NB4 (cell line): ENCODE data around the gene TMX2.

Experiments used
- CTCF ChIP-seq: IDR thresholded peaks from one replicate; pipeline ENCODE4 v1.5.1; 2012; ENCODE audit warnings: low read depth, low read length
- POLR2A ChIP-seq: IDR thresholded peaks from 2 replicates; pipeline ENCODE4 v1.6.1; 2011; ENCODE audit warnings: mild to moderate bottlenecking; ENCODE audit not compliant: insufficient read length; ENCODE audit errors: extremely low read depth

GRCh38 chr11:57752954-57753353 is 40.6 kb downstream of the TMX2 start:
- no peak for TF ChIP-seq CTCF
- no peak for TF ChIP-seq POLR2A
